Smooth muscle cell of the brain vasculature (primary cell): ENCODE results near the gene MAST4.
A peak's percentile ranks its signal among the peaks of the same experiment; 100 is the strongest.

ENCODE experiments used
- DNase-seq: peaks from one replicate; pipeline ENCODE4 v3.0.0-alpha.2; 2012; ENCODE audit warnings: low read depth, low spot score

MAST4 gene

DNA sequence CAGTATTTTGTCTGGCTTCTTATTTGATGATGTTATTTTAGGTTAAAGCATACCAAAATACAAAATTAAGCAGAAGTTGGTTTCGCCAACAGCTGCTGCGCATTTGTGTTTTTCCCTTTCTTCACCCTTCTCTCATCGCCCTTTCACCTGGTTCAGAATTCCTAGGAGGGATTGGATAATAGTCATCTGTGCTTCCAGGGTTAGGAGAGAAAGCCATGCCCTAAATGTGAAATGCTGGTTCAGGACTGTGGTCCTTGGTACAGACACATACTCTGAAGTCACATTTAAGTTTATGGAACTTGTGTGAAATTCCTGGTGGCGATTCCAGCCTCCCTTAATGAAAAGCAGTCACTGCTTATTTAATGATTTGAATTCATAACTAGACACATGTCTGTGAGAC, 7.7 kb downstream of the MAST4 start:
- DNase-seq = no peak

DNA sequence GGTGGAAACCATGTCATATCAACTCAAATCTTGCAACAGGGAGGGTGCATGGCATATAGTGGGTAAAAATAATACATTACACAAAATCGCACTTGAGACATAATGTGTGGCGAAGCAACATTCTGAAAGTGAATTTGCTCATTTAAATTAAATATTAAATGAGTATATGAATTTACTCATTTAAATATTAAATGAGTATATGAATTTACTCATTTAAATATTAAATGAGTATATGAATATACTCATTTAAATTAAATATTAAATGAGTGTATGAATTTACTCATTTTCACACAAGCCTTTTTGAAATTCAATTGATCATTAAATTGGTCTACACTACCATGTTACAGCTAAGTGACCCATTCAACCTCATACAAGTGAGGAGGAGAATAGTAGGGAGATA, 10.5 kb downstream of the MAST4 start:
- no peak for DNase-seq

DNA sequence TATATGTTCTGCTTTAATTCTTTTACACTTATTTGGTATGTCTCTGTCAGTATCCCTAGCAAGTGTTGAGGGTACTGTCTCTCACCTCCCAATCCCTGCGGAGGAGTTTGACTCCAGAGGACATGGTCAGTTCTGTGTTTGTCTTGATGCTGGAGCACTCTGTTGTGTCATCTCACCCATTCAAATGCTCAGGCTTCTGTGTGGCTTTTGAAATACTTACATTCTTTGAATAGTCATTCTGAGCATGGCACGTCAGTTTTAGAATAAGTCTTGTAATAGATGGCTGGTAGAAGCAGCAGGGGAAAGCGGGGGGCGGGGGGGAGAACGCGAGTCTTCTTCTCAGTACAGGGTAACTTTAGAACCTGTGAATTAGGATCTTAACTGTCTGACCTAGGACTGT, 12.3 kb downstream of the MAST4 start:
- no peak for DNase-seq

DNA sequence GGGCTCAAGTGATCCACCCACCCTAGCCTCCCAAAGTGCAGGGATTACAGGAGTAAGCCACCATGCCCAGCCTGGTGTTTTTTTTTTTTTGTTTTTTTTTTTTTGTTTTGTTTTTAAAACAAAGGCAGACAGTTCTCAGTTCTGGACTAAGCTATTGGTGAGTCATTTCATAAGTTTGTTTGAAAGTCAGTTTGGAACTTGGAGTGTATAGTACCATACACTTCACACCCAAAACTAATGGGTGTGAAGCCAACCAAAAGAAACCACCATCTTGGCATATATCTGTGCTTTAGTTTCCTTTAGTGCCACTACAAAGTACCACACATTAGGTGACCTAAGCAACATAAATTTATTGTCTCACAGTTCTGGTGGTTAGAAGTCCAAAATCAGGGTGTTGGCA, 13.4 kb downstream of the MAST4 start:
- no peak for DNase-seq

GRCh38 chr5:66612226-66612625, 16.0 kb downstream of the MAST4 start:
- no peak for DNase-seq

GRCh38 chr5:66615136-66615535, 18.9 kb downstream of the MAST4 start:
- DNase-seq = no peak

DNA sequence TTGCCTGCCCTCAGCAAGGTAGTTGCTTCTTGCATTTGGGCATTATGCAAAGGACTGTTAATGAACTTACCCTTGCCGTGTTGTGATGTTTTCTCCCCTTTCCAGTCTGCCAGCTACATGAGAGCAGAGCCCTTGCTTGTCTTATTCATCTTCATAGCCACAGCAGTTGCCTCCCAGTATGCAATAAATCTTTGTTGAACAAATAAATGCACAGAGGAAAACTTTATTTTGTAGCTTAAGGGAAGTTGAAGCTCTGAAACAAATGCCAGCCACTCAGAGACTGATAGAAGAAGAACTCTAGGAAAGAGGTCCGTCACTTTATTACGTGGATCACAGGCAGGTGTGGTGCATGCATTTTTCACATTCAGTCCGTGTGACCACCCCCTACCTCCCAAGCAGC, 19.7 kb downstream of the MAST4 start:
- no peak for DNase-seq

- no peak for DNase-seq
Observed at GRCh38 chr5:66616520-66617225, 20.5 kb downstream of the MAST4 start.

- DNase-seq = no peak
Observed at GRCh38 chr5:66617226-66617861, 21.2 kb downstream of the MAST4 start.

DNA sequence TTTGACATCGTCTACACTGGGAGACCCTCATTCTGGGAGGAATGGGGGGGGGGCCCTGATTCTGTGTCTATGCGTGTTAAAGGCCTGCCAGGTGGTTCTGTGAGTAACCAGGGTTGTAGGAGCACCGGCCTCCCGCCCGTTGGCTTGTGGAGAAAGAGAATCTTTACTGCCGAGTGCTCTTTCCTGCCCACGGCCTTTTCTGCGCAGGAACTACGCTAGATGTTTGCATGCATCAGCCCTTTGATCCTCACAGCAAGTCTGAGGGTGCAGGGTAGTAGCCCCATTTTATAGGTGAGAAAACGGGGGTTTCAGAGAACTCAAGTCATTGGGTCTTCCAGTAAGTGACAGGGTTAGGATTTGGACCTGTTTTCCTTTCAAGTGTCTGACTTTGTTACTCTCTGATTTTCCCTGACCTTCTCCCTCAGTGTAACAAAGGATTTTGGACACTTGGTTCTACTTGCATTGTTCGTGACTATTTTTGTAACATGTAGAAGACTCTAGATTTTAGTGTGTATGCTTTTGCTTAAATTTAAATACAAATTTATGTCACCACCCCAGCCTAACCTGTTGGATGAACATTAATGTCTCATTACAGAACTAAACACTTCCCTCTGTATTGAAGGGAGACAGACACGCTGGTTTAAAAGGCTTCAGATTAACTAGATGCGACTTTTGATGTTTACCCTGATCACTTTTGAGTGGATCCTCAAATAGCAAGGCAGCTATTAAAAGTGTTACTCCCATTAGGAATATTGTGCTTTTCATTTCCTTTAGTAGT, 22.0 kb downstream of the MAST4 start:
- no peak for DNase-seq

DNA sequence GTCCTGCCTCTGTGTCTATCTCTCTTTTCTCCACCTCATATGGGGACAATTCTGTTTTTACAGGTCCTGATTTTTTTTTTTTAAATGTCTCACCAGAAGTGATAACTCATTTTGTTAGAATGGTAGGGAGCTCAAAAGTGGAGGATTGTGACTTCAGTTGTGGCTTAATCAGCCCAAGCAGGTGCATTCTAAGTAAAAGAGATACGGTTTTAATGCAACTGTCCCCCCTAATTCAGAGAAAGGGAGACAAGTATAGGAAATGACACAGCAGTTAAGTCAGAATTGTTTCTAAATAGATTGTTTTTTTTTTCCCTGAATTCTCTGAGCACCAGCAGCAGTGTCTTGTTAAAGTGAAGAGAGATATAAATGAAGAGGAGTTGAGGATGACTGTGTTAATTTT, 24.5 kb downstream of the MAST4 start:
- DNase-seq = no peak

- DNase-seq = no peak
Observed at GRCh38 chr5:66621146-66621545, 25.0 kb downstream of the MAST4 start.

DNA sequence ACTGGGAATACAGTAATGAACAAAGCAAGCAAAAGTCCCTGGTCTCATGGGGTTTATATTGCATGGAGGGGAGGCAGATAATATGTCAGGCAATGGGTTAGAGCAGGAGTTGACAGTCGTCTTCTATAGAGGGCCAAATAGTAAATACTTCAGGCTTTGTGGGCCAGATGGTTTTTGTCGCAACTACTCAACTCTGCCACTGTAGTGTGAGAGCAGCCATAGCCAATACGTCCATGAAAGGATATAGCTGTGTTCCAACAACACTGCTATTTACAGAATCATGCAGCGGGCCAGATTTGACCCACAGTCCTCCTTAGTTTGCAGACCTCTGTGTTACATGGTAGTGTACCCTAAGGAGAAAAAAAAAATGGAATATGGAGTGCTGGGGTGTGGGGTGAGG, 25.5 kb downstream of the MAST4 start:
- no peak for DNase-seq

DNA sequence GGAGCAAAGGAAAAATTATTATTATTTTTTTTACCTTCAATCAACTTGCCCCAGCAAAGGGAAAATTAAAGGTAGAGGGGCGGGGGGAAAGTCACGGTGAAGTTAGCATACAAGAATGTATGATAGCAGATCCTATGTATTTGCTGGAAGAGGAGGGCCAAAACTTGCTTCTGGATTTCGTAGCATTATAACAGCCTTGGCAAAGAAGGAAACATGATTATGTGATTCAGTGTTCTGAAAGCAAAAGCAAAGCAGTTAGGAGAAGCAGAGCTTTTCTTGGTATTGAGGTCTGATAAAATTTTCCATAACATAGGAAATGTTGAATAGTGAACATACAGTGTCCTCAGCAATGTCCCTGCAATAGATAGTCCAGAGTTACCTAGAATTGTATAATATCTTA, 32.4 kb downstream of the MAST4 start:
- no peak for DNase-seq

- no peak for DNase-seq
Observed at GRCh38 chr5:66629446-66629845, 33.3 kb downstream of the MAST4 start.

- peak; percentile 21 for DNase-seq
Observed at GRCh38 chr5:66633754-66634153, 37.6 kb downstream of the MAST4 start.

GRCh38 chr5:66634601-66635000, 38.4 kb downstream of the MAST4 start:
- DNase-seq = no peak

GRCh38 chr5:66637994-66638393, 41.8 kb downstream of the MAST4 start:
- DNase-seq = no peak

DNA sequence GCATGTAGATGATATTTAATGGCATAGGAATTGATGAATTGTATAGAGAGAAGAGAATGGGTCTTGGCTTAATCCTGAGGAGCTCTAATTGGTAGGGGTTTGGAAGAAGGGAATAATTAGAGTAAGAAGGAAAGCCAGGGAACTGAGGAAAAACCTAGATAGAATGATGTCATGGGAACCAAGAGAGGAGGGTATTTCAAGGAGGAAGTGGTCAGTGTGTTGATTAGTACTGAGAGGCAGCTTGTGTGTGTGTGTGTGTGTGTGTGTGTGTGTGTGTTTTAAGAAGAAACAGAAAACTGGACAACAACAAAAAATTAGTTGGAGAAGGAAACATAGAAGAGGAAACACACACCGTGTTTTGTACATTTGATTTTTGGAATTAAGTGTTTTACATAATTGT, 42.8 kb downstream of the MAST4 start:
- DNase-seq = no peak

GRCh38 chr5:66642538-66642937, 46.3 kb downstream of the MAST4 start:
- no peak for DNase-seq

GRCh38 chr5:66643387-66643786, 47.2 kb downstream of the MAST4 start:
- DNase-seq = no peak

GRCh38 chr5:66644111-66644510, 47.9 kb downstream of the MAST4 start:
- DNase-seq = no peak

- no peak for DNase-seq
Observed at GRCh38 chr5:66645039-66645438, 48.8 kb downstream of the MAST4 start.
